Tibial artery (tissue), 4 donors: ENCODE measurements around the gene RAB1A.
A peak's percentile ranks its signal among the peaks of the same experiment; 100 is the strongest.

ENCODE experiments used
- DNase-seq, 2 donors: peaks; one replicate each; pipeline ENCODE4 v3.0.0-alpha.2; 2019
- H3K27ac ChIP-seq, 2 donors: fragments of 200-600 bp; sonication (generic) in 1 of 2; 1 replicate in 1 of 2; 2 replicates in 1 of 2; pipeline ENCODE4 v1.5.1; 2018 to 2019; ENCODE audit warnings: mild to moderate bottlenecking in 1 of 2
- H3K27me3 ChIP-seq, 2 donors: fragments of 200-600 bp; sonication (generic) in 1 of 2; one replicate each; pipeline versions ENCODE4 v1.5.1 to v1.6.0; 2016 to 2019
- H3K36me3 ChIP-seq, 3 donors: fragments of 200-600 bp; sonication (generic) in 2 of 3; one replicate each; pipeline ENCODE4 v1.5.1; 2016 to 2019; ENCODE audit warnings: mild to moderate bottlenecking in 2 of 3
- H3K4me1 ChIP-seq, 4 donors: fragments of 200-600 bp; sonication (generic) in 2 of 4; 1 replicate in 3 of 4; 2 replicates in 1 of 4; pipeline ENCODE4 v1.5.1; 2016 to 2019
- H3K4me3 ChIP-seq, 2 donors: fragments of 200-600 bp; sonication (generic) in 1 of 2; 1 replicate in 1 of 2; 2 replicates in 1 of 2; pipeline ENCODE4 v1.5.1; 2018 to 2019; ENCODE audit warnings: mild to moderate bottlenecking in 2 of 2
- H3K9me3 ChIP-seq, 3 donors: fragments of 200-600 bp; sonication (generic) in 1 of 3; one replicate each; pipeline ENCODE4 v1.5.1; 2016 to 2019
- intact Hi-C: fragments of 100-400 bp; cut with DNase I; formaldehyde crosslinking; loops from one replicate; pipeline ENCODE4 v1.15.0; 2023; ENCODE audit warnings: low total_unique reads
- TF ChIP-seq, protein P1 (sequence below), 2 experiments: fragments of 200-600 bp in 1 of 2; fragments of 450-650 bp in 1 of 2; IDR thresholded peaks; one replicate each; pipeline ENCODE4 v1.5.1; 2017 to 2019; ENCODE audit warnings: antibody characterized with exemption in 2 of 2, mild to moderate bottlenecking in 1 of 2, moderate library complexity in 1 of 2

RAB1A gene

GRCh38 chr2:65057054-65057375, 72.9 kb downstream of the RAB1A start:
- no peaks in the 10 kb centered on the region for H3K9me3 ChIP-seq
- DNase-seq: no peak
- TF ChIP-seq, protein P1, sequence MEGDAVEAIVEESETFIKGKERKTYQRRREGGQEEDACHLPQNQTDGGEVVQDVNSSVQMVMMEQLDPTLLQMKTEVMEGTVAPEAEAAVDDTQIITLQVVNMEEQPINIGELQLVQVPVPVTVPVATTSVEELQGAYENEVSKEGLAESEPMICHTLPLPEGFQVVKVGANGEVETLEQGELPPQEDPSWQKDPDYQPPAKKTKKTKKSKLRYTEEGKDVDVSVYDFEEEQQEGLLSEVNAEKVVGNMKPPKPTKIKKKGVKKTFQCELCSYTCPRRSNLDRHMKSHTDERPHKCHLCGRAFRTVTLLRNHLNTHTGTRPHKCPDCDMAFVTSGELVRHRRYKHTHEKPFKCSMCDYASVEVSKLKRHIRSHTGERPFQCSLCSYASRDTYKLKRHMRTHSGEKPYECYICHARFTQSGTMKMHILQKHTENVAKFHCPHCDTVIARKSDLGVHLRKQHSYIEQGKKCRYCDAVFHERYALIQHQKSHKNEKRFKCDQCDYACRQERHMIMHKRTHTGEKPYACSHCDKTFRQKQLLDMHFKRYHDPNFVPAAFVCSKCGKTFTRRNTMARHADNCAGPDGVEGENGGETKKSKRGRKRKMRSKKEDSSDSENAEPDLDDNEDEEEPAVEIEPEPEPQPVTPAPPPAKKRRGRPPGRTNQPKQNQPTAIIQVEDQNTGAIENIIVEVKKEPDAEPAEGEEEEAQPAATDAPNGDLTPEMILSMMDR (IDR thresholded peaks at IDR 0.05): no peak
- peak overlapping the region; percentile 89 to 99 for H3K4me3 ChIP-seq
- peaks cover 0 to 56% (median 29%) of the 10 kb centered on the region in 4 donors for H3K4me1 ChIP-seq
- peak overlapping the region; percentile 84 to 91 for H3K27ac ChIP-seq
- H3K27me3 ChIP-seq: no peaks in the 10 kb centered on the region
- intact Hi-C loops: loop anchor here (10.0 kb wide), 1 partner anchor 62 kb away; no protein-coding TSS in a partner anchor
- no peaks in the 10 kb centered on the region for H3K36me3 ChIP-seq

- no peaks in the 10 kb centered on the region for H3K36me3 ChIP-seq
- peaks cover 0 to 50% (median 26%) of the 10 kb centered on the region in 4 donors for H3K4me1 ChIP-seq
- peak; percentile 97 to 98 for DNase-seq
- H3K27me3 ChIP-seq: no peaks in the 10 kb centered on the region
- TF ChIP-seq, protein P1 (IDR thresholded peaks at IDR 0.05): no peak
- intact Hi-C loops: loop anchor here (10.0 kb wide), 1 partner anchor 62 kb away; no protein-coding TSS in a partner anchor
- peak within 1 kb of the TSS; percentile 89 to 99 for H3K4me3 ChIP-seq
- no peaks in the 10 kb centered on the region for H3K9me3 ChIP-seq
- H3K27ac ChIP-seq: peak within 1 kb of the TSS; percentile 84 to 91
Observed at GRCh38 chr2:65056215-65057053, 73.5 kb downstream of the RAB1A start, which contains the start of gene CEP68. TSS of gene CEP68 (plus strand) at chr2:65056416. CDS start at chr2:65069445, 13,029 bp downstream.

DNA sequence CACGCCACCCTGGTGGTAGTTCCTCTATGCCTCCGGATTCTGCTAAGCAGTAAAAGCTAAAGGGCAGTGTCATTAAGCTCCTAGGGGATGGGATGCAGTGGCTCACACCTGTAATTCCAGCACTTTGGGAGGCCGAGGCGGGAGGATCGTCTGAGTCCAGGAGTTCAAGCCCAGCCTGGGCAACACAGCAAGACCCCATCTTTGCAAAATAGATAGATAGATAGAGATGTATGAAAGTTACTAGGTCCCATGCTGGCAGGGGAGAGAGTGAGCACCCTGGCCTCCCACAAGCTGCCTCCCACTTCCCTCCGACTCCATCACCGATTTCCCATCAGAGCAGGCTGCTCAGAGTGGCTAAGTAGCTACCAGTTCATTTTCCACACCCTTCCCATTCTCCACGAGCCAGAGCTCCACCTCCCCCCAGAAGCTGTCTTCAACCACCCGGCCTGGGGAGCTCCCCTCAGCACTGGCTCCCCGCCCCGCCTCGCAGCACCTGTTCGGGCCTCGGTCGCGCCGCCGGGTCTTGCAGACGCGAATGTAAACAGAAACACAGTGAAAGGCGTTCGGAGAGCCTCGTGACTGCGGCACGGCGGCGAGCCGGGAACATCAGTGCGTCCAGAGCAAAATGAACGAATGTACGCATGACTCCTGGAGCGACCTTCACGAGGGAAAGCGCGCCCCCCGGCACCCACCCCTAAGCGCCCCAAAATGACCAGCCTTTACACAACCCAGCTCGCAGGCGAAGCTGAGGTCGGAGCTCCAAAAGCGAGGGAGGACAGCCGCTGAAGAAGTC, 74.3 kb downstream of the RAB1A start:
- TF ChIP-seq, protein P1 (IDR thresholded peaks at IDR 0.05): no peak
- DNase-seq: peak in 1 of 2 donors; percentile 55
- H3K4me3 ChIP-seq: peak overlapping the region; percentile 89 to 99
- peaks cover 0 to 42% (median 22%) of the 10 kb centered on the region in 4 donors for H3K4me1 ChIP-seq
- no peaks in the 10 kb centered on the region for H3K27me3 ChIP-seq
- intact Hi-C loops: loop anchor here (2.0 to 10.0 kb wide), 2 partner anchors 61 to 75 kb away; partner anchors contain the start of gene RAB1A
- no peaks in the 10 kb centered on the region for H3K9me3 ChIP-seq
- H3K27ac ChIP-seq: peak overlapping the region; percentile 84 to 91
- no peaks in the 10 kb centered on the region for H3K36me3 ChIP-seq

DNA sequence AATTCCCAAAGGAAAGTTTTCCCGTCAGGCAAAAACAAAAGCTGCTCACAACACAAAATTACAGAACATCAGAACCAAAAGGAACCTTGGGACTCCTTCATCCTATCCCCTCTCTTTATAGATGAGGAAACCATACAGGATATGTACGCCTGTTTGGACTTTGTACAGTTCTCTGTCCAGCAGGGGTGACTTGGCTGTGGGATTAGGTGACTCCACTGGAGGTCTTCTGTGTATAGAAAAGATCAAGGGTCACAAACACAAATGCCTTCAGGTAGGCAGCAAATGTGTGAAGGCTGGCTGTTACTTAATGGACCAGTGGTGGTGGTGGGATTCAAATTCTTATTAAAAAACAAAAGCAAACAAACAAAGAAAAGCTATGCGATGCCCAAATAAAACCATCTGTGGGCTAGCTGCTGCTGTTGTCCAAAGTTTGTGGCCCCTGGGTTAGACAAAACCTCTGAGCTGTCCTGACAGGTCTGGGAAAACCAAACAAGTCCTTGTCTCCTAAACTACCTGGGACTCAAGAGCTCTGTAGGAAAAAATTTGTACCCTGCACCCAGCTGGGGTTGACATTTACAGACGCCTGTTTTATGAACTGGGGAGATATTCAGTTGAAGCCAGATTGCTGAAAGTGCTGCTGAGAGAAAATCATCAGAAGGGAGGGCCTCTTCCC, 75.0 kb downstream of the RAB1A start:
- Histone ChIP-seq H3K4me1 (peaks cover 0 to 36% (median 22%) of the 10 kb centered on the region in 4 donors), H3K9me3 (no peaks in the 10 kb centered on the region), H3K27ac (peak overlapping the region in 1 of 2 donors; percentile 91), H3K36me3 (no peaks in the 10 kb centered on the region), H3K4me3 (peak overlapping the region in 1 of 2 donors; percentile 89), H3K27me3 (no peaks in the 10 kb centered on the region)
- intact Hi-C loops: loop anchor here (2.0 to 10.0 kb wide), 2 partner anchors 60 to 76 kb away; partner anchors contain the start of gene RAB1A
- DNase-seq: no peak
- TF ChIP-seq, protein P1 (IDR thresholded peaks at IDR 0.05): no peak

DNA sequence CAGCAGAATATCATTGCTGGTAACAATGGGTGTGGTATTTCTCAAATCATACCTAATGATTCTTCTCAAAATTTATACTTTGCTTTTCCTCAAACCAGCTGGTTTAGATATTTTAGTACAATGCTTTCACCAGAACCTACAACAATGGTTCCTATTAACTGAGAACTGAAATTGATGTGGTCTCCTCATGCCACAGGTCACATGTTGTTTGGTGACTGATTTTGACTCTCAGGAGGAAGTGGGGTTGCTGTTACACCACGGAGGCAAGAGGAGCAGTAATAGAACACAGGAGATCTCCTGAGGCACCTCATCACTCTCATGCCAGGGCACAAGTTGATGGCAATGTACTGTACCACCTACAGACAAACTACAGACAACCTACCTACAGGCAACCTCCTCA, 76.7 kb downstream of the RAB1A start:
- intact Hi-C loops: loop anchor here (10.0 kb wide), 1 partner anchor 58 kb away; no protein-coding TSS in a partner anchor
- H3K27ac ChIP-seq: no peak overlapping the region

More for the DNA sequence above, 76.7 kb downstream of the RAB1A start:
- Histone ChIP-seq H3K4me1 (peaks cover 0 to 21% (median 13%) of the 10 kb centered on the region in 4 donors), H3K9me3 (no peaks in the 10 kb centered on the region), H3K27me3 (no peaks in the 10 kb centered on the region), H3K4me3 (no peak overlapping the region), H3K36me3 (no peaks in the 10 kb centered on the region)
- TF ChIP-seq, protein P1 (IDR thresholded peaks at IDR 0.05): no peak
- DNase-seq: no peak
